ENCODE results near the gene MCM9.
"Not testable (repeated sequence)": the region's sequence is repeated elsewhere in the genome, so short reads cannot be mapped to it uniquely, and the experiment has no call there.

Gene MCM9

DNA sequence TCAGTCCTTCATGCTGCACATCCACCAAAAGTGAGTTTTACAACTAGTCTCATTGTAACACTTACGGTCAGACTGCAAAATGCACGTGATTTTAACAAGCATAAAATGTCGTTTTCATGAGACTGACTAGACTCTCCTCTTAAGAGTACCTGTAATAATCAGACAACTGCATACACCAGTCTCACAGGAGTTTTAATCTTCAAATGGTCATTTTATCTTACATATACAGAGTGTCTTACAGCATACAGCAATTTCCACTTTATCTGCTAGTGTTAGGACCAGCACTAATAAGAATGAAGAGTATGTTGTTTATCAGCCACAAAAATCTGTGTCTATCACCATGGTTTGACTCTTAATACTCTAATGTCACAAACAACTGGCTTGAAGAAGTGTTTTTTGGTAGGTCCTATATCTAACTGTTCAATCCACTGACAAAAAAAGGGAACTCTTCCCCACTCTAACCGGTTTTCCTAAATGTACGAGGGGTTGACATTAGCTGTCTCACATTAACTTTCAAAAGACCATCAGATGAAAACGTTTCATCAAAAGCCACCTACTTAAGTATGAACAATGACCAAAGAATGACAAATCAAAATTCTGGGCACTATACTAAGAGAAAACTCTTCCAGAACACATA is 42.5 kb downstream of the MCM9 start:
- no peak for DNase-seq

DNA sequence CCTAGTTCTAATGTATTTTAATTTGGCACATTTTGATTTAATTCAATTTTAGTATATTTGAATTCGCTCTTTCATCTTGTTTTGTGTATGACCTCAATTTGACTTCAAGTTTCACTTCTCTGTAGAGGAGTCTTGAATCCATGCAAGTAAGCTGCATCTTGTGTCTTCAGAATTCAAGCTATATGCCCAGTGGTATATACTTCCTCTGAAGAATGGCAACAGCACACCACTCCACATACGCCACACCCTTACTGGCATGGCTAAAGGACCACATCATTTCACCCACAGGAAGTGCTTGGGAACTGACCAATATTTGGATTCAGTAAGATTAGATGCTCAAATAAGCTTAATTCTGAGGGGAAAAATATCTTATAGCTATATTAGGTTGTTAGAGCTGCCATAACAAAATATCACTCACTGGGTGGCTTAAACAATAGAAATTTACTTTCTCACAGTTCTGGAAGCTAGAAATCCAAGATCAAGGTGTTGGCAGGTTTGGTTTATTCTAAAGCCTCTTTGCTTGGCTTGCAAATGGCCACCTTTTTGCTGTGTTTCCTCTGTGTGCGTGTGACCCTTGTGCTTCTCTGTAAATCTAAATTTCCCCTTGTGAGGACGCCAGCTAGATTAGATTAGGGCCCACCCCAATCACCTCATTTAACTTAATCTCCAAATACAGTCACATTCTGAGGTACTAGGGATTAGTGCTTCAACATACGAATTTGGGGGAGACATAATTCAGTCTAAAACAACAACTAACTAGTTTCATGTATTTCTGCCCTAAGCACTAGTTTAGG is 43.8 kb downstream of the MCM9 start:
- DNase-seq, result no peak

DNA sequence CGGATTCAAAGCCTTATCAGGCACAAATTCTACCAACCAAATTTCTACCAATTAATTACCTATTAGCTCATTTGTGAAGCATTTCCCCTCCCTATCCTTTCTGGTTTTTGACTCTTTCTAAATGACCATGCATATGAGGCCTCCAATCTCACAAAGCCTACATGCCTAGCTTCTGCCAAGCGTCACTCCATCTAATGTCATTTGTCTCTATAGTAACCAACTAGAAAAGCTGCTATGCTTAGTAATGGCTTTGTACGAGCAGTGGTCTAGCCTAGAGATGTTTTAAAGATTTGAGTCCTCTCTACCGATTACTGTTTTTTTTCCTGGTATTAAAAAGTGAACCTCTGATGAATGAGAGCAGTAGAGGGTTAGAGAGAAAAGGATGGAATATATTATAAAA is 45.8 kb downstream of the MCM9 start:
- no peak for DNase-seq

DNA sequence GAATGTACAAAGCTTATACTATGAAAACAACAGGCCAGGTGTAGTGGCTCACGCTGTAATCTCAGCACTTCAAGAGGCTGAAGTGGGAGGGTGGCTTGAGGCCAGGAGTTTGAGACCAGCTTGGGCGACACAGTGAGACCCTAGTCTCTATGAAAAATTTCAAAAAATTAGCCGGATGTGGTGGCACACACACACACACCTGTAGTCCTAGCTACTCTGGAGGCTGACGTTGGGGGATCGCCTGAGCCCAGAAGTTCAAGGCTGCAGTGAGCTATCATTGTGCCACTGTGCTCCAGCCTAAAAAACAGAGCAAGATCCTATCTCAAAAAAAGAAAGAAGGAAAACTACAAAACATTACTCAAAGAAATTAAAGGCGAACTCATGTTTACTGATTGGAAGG is 48.3 kb downstream of the MCM9 start:
- DNase-seq, result no peak

DNA sequence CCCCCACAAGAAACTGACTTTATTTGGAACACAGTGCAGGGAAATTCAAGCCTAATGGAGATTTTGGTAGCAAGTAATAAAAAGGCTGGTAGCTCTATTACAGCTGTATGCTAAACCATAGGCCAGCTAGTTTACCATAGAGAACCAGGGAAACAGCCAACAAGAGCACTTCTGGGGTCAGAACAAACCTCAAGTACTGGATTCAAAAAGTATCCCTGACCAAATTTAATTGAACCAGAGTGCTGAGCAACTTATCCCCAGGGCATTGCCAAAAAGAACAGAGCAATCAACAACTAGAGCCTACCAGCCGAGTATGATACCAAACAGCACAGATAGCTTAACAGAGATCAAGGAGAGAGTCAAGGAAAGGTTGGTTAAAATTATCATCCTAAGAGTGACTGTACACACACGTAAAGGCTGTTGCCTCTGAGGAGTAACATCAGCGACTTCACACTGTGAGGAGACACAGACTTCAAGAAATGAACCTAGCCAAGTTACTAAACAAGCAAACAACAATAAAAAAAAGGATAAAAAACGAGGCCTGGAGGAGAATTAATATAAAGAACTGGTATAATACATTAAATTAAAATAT is 52.5 kb downstream of the MCM9 start:
- DNase-seq, result no peak

DNA sequence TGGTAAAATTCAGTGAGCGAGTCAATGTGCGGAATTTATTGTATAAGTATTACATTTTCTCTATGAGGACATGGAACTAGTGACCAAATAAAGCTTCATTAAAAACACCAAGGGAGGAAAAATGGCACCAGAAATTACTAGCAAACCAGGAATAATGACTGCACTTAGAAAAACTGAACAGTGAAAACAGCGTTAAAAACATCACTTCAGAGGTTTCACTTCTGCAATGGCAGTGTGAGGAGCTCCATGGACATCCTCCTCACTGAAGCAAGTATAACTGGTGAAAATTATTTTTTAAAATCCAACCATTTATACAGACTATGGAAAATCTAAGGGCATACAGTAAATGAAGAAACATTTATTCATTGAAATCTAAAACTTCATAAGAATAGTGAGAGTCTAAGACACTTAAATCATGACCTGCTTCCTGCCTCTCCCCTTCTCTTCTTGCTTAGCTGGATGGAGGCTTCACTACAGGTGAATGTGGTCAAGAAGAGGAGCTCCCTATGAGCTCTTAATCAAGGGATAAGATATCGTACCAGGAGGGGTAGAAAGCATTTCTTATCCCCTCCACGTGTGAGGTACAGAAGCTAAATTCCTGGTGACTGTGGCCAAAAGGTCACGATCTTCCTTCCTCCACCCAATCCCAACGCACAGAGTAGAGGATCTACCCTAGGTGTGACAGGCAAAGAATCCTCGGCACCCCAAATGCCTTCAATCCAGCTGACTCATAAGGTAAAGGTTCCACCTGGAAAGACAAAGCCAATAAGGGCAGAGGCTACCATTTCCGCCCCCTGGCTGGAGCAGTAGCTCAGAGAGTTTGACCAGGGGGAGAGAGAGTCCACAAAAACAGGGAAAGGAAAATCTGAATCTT is 53.3 kb downstream of the MCM9 start:
- DNase-seq, result no peak

DNA sequence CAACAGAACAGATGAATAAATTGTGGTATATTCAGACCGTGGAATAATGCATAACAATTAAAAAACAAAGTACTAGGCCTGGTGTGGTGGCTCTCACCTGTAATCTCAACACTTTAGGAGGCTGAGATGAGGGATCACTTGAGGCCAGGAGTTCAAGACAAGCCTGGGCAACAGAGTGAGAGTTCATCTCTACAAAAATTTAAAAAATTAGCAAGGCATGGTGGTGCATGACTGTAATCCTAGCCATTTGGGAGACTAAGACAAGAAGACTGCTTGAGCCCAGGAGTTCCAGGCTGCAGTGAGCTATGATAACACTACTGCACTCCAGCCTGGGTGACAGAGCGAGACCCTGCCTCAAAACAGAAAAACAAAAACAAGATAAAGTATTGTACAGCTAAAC is 57.2 kb downstream of the MCM9 start:
- DNase-seq, result no peak

DNA sequence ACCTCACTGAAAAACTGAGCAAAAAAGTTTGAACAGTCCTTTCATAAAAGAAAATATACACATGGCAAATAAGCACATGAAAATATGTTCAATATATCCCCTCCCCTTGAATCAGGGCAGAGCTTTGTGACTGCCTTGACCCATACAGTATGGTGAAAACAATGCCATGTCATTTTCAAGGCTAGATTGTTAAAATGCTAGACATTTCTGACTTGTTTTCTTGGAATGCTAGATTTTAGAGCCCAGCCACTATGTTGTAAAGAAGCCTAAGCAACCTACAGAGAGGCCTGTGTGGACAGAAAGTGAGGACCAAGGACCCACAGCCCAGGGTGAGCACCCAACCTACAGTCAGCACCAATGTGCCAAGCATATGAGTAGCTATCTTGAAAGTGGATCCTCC is 58.1 kb downstream of the MCM9 start:
- DNase-seq, result no peak

DNA sequence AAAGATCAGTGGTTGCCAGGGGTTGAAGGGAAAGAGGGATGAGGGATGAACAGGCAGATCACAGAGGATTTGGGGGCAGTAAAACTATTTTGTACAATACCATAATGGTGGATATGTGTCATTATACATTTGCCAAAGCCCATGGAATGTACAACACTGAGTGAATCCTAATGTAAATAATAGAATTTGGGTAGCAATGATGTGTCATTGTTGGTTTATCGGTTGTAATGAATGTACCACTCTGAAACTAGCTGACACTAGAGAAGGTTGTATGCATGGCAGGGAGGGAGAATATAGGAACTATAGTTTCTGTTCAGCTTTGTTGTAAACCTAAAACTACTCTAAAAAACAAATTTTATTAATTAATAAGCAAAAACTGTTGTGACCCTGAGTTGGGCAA is 58.8 kb downstream of the MCM9 start:
- no peak for DNase-seq

DNA sequence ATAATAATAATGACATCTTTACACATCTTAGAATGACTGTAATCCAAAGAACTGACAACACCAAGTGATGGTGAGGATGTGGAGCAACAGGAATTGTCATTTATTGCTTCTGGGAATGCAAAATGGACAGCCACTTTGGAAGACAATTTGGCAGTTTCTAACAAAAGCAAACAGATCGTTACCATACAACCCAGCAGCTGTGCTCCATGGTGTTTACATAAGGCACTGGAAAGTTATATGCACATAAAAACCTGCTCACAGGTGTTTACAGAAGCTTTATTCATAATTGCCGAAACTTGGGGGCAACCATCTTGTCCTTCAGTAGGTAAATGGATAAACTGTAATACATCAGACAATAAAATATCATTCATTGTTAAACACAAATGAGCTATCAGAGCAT is 59.3 kb downstream of the MCM9 start:
- DNase-seq, result no peak

DNA sequence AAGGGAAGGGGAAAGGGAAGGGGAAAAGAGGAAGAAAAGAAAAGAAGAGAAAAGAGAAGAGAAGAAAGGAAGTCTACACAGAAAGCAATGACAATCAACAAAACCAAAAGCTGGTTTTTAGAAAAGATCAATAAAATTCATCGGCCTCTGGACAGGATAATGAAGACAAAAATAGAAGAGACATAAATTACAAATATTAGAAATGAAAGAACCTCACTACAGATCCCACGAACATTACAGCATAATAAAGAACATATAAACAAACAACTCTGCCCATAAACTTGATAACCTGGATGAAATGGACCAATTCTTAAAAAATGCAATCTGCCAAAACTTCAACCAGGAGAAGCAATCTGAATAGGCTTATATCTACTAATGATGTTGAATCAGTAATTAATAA is 61.7 kb downstream of the MCM9 start:
- no peak for DNase-seq

DNA sequence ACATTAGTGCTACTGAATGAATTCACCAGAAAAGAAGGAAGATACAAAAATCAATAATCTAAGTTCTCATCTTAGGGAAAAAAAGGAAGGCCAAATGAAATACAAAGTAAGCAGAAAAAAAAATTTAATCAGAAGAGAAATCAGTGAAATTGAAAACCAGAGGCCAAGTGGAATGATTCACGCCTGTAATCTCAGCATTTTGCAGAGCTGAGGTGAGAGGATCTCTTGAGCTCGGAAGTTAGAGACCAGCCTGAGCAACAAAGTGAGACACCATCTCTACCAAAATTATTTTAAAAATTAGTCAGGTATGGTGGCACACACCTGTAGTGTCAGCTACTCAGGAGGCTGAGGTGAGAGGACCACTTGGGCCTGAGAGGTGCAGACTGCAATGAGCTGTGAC is 62.2 kb downstream of the MCM9 start:
- no peak for DNase-seq

DNA sequence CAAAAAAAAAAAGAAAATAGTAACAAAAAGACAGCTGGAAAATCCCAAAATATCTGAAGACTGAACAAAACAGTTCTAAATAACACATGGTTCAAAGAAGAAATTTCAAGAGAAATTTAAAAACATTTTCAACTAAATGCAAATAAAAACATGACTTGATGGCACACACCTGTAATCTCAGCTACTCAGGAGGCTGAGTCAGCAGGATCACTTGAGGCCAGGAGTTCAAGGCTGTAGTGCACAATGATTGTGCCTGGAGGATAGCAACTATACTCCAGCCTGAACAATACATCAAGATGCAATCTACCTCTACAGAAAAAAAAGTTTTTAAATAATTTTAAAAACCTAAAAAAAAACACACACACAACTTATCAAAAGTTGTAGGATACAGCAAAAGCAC is 62.6 kb downstream of the MCM9 start:
- no peak for DNase-seq

DNA sequence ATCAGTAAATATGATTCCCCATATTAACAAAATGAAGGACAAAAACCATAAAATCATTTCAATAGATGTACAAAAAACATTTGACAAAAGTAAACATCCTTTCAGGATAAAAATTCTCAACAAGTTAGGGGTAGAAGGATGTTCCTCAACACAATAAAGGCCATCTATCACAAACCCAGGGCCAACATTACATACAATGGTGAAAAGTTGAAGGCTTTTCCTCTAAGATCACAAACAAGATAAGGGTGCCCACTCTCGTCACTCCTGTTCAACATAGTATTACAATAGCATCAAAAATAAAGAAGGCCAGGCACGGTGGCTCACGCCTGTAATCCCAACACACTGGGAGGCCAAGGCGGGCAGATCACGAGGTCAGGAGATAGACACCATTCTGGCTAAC is 63.6 kb downstream of the MCM9 start:
- no peak for DNase-seq

DNA sequence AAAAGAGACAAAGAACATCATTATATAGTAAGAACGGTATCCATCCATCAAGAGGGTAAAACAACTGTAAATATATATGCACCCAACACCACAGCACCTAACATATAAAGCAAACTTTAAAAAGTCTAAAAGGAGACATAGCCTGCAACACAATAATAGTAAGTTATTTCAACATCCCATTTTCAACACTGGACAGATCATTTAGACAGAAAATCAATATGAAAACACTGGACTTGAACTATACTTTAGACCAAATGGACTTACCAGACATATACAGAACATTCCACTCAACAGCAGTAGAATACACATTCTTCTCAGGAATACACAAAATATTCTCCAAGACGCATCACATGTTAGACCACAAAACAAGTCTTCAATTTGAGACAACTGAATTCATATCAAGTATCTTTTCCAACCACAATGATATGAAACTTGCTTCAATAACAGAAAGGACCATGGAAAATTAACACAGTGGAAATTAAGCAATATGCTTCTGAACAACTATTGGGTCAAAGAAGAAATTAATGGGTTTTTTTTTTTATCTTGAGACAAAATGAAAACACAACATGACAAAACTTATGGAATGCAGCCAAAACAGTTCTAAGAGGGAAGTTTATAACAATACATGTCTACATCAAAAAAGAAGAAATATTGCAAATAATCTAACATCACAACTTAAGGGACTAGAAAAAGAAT is 64.9 kb downstream of the MCM9 start:
- DNase-seq, result no peak

DNA sequence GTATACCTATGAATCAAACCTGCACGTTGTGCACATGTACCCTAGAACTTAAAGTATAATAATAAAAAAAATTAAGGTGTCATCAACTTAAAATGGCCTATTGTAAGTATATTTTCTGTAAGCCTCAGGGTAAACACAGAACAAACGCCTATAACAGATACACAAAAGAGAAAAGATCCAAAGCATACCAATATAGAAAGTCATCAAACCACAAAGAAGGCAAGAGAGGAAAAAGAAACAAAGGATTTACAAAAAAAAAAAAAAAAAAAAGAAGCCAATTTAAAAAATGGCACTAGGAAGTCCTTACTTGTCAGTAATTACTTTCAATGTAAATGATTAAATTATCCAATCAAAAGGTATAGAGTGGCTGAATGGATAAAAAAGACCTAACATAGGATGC is 65.6 kb downstream of the MCM9 start:
- no peak for DNase-seq

DNA sequence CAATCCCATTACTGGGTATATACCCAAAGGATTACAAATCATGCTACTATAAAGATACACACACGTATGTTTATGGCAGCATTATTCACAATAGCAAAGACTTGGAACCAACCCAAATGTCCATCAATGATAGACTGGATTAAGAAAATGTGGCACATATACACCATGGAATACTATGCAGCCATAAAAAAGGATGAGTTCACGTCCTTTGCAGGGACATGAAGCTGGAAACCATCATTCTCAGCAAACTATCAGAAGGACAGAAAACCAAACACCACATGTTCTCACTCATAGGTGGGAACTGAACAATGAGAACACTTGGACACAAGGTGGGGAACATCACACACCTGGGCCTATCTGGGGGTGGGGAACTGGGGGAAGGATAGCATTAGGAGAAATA is 66.1 kb downstream of the MCM9 start:
- not testable (repeated sequence) for DNase-seq

DNA sequence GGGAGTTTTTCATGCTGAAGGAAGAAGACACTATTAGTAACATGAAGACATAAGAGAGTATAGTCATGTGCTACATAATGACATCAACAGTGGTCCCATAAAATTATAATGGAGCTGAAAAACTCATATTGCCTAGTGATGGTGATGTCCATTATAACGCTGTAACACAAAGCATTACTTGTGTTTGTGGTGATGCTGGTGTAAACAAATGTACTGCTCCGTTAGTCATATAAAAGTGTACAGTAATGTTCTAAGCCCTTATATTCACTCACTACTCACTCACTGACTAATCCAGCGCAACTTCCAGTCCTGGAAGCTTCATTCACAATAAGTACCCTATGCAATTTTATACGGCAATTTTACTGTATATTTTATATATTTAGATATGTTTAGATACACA is 67.8 kb downstream of the MCM9 start:
- no peak for DNase-seq

DNA sequence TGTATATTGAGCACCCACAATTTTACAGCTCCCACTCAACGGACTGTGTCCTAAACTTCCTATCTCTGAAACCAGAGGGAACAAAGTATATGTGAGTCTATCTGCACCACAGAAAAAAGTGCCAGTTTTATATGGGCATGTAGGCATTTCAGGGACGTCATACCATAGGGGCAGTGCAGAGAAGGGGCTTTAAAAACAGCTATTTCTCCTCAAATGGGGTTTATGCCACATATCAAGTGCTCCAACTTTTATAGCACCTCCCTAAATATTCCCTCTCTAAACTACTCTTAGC is 69.9 kb downstream of the MCM9 start:
- no peak for DNase-seq

DNA sequence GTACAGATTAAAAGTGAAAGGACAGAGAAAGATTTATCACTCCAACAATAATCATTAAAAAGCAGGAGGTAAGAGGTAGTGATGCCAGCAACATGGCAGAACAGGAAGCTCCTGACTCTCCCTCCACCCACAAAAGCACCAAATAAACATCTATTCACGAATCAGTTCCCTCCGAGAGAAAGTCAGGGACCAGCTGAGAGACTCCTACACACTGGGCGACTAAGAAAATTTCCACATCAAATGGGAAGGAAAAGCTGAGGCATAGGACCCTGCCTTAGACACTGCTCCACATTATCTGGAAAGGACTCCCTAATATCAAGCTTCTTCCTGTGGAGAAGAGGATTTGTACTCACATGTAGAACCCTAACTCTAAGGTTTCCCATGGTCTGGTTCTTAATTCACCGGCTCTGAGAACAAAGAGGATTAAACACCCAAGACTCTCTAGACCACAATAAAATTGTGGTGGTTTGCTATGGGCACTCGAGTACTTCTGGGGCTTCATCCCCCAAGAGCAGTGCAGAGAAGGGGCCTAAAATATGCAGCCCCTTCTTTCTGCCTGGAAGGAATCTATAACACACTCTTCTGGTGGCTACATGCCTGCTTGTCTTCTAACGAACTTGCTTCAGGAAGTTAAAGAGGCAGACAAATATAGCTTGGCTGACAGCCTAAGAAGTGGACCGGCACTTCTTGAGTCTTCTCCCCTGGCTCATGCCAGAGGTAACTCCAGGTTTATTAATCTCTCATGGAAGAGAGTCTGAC is 70.4 kb downstream of the MCM9 start:
- no peak for DNase-seq

DNA sequence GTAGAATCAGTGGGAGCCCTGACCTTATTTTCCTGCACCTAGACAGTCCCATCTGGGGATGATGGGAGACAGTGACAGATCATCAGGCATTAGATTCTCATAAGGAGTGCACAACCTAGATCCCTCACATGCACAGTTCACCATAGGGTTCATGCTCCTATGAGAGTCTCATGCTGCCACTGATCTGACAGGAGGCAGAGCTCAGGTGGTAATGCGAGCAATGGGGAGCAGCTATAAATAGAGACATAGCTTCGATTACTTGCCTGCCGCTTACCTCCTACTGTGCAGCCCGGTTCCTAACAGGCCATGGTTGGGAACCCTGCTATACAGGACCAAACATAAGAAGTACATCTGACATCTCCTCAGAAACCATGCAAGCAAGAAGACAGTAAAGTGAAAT is 72.5 kb downstream of the MCM9 start:
- no peak for DNase-seq

DNA sequence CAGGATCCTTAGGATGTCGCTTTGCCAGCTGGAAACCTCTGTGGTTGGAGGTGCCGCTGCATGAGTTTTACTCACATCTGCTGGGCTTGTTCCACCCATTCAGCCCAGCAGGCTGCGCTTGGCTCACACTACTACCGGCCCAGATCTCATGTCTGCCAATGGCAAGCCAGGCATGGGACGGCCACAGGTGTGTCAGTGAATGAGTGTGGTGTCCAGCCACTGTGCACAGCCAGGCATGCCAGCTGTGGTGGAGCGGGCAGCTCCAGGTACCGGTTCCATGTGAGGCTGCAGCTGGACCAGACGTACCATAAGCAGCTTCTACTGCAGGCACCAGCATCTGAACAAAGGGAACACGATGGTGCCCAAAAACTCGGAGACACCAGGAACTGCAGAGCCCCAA is 74.1 kb downstream of the MCM9 start:
- DNase-seq, result no peak
